GM23338 (cell line): ENCODE results near the gene EXPH5.

Source experiments
- CREB1 ChIP-seq: fragments of 250-450 bp; sonication (Bioruptor Pico); IDR thresholded peaks from 2 replicates; pipeline ENCODE4 v1.5.0; 2020; ENCODE audit warnings: low read depth, mild to moderate bottlenecking, moderate library complexity
- CTCF ChIP-seq, 2 experiments: fragments of 200-600 bp in 1 of 2; sonication (generic) in 1 of 2; conservative IDR thresholded peaks; 2 replicates each; pipeline versions ENCODE4 v1.5.1 to v1.6.1; 2016 to 2017; ENCODE audit warnings: antibody characterized with exemption in 2 of 2, low read depth in 2 of 2, mild to moderate bottlenecking in 2 of 2, moderate library complexity in 1 of 2
- ETS1 ChIP-seq: IDR thresholded peaks from 2 replicates; pipeline ENCODE4 v1.6.1; 2016; ENCODE audit warnings: antibody characterized with exemption
- EZH2 ChIP-seq: fragments of 200-600 bp; sonication (generic); IDR thresholded peaks from one replicate; pipeline ENCODE4 v1.8.0; 2017; ENCODE audit warnings: antibody characterized with exemption, mild to moderate bottlenecking, low read depth; ENCODE audit not compliant: unreplicated experiment
- EZH2phosphoT487 ChIP-seq: fragments of 200-600 bp; sonication (generic); IDR thresholded peaks from one replicate; pipeline ENCODE4 v1.8.1; 2018; ENCODE audit warnings: antibody characterized with exemption; ENCODE audit not compliant: unreplicated experiment
- JUNB ChIP-seq: IDR thresholded peaks from one replicate; pipeline ENCODE4 v1.6.1; 2016; ENCODE audit warnings: antibody characterized with exemption; ENCODE audit not compliant: unreplicated experiment
- NANOG ChIP-seq: IDR thresholded peaks from 2 replicates; pipeline ENCODE4 v1.6.1; 2016; ENCODE audit warnings: antibody characterized with exemption, borderline replicate concordance
- POLR2AphosphoS5 ChIP-seq: IDR thresholded peaks from 2 replicates; pipeline ENCODE4 v1.6.1; 2016; ENCODE audit warnings: antibody characterized with exemption, low read depth
- REST ChIP-seq: IDR thresholded peaks from one replicate; pipeline ENCODE4 v1.6.1; 2018; ENCODE audit warnings: antibody characterized with exemption; ENCODE audit not compliant: unreplicated experiment
- ZNF114 ChIP-seq: fragments of 250-450 bp; sonication (Bioruptor Pico); IDR thresholded peaks from 2 replicates; pipeline ENCODE4 v1.5.0; 2020; ENCODE audit warnings: mild to moderate bottlenecking, moderate library complexity
- ZNF331 ChIP-seq: fragments of 250-450 bp; sonication (Bioruptor Pico); IDR thresholded peaks from 2 replicates; pipeline ENCODE4 v1.5.0; 2020; ENCODE audit warnings: low read depth, mild to moderate bottlenecking, moderate library complexity

GRCh38 chr11:108639146-108639545 is 45.6 kb upstream of the EXPH5 start:
- TF ChIP-seq CTCF (conservative IDR thresholded peaks at IDR 0.05; ENCODE audit: low read depth in 2 of 2) (no peak), ZNF114 (no peak), EZH2phosphoT487 (no peak), REST (no peak), ETS1 (no peak), EZH2 (no peak), POLR2AphosphoS5 (no peak), CREB1 (no peak), ZNF331 (CRISPR knock-in tag) (no peak), JUNB (no peak), NANOG (no peak)
